Hepatocyte (in vitro differentiated cells): ENCODE results near the gene DUSP6.

Experiments
- CTCF ChIP-seq: fragments of 200-600 bp; sonication (generic); IDR thresholded peaks from 2 replicates; pipeline ENCODE4 v1.5.1; 2016; ENCODE audit warnings: antibody characterized with exemption, mild to moderate bottlenecking; ENCODE audit not compliant: poor library complexity
- EZH2 ChIP-seq: fragments of 200-600 bp; sonication (generic); IDR thresholded peaks from 2 replicates; pipeline ENCODE4 v1.6.1; 2016; ENCODE audit warnings: antibody characterized with exemption, mild to moderate bottlenecking, borderline replicate concordance

GRCh38 chr12:89307474-89308253 lies 44.6 kb downstream of the DUSP6 start:
- TF ChIP-seq EZH2, result no peak
- no peak for TF ChIP-seq CTCF
